Adrenal gland (tissue), 12 donors: Measurements from ENCODE around the gene RER1. TPM values are rescaled to one million over a fixed set of nuclear protein-coding genes. Genes with fewer than 3 reads are reported as not detected.
A peak's percentile ranks its signal among the peaks of the same experiment; 100 is the strongest.

Source experiments
- DNase-seq, 7 donors: peaks; one replicate each; pipeline ENCODE4 v3.0.0-alpha.2; 2019 to 2020
- H3K27ac ChIP-seq, 5 donors: fragments of 200-600 bp; sonication (generic) in 4 of 5; 1 replicate in 3 of 5; 2 replicates in 2 of 5; pipeline versions ENCODE4 v1.5.1 to v1.8.0; 2016 to 2020; ENCODE audit warnings: mild to moderate bottlenecking in 1 of 5
- H3K27me3 ChIP-seq: fragments of 200-600 bp; 2 replicates; pipeline ENCODE4 v1.8.0; 2021
- H3K36me3 ChIP-seq, 2 donors: fragments of 200-600 bp; replicated peaks in 1 of 2; 1 replicate in 1 of 2; 2 replicates in 1 of 2; pipeline versions ENCODE4 v1.5.1 to v1.8.0; 2018 to 2022
- H3K4me1 ChIP-seq, 2 donors: fragments of 200-600 bp; replicated peaks in 1 of 2; 1 replicate in 1 of 2; 2 replicates in 1 of 2; pipeline versions ENCODE4 v1.5.1 to v1.8.0; 2018 to 2021
- H3K4me3 ChIP-seq, 4 donors: fragments of 200-600 bp; sonication (generic) in 3 of 4; one replicate each; pipeline ENCODE4 v1.5.1; 2016 to 2018
- H3K9me3 ChIP-seq, 3 donors: fragments of 200-600 bp; sonication (generic) in 1 of 3; replicated peaks in 1 of 3; 1 replicate in 2 of 3; 2 replicates in 1 of 3; pipeline versions ENCODE4 v1.5.1 to v1.8.0; 2016 to 2021
- POLR2A ChIP-seq, 2 donors: fragments of 450-650 bp; IDR thresholded peaks; one replicate each; pipeline ENCODE4 v1.6.1; 2017; ENCODE audit warnings: antibody characterized with exemption in 2 of 2, mild to moderate bottlenecking in 2 of 2, moderate library complexity in 1 of 2
- WGBS, 4 donors: extraction: QIAGEN DNeasy Blood & Tissue Kit in 2 of 4; methylation state at CpG; one replicate each; pipeline versions ENCODE4 v1.1.5 to v1.1.7; 2013 to 2017; 5-methylcytosine and 5-hydroxymethylcytosine counted together
- intact Hi-C, 2 donors: fragments of 100-400 bp; cut with DNase I; formaldehyde crosslinking; loops; one replicate each; pipeline versions ENCODE4 v1.14.1 to v1.15.0; 2022 to 2023
- polyA plus RNA-seq, 3 donors: library from polyadenylated mRNA; stranded (reverse); fragments of 200-250 nt in 2 of 3; fragments of 350-450 nt in 1 of 3; fragmentation: Illumina TruSeq in 1 of 3; extraction: RNeasy Lipid Tissue Mini Kit (QIAGEN cat#74804) in 1 of 3; gene quantifications; one replicate each; pipeline ENCODE4 v1.2.3, GENCODE V29; 2013 to 2014
- total RNA-seq, 9 donors: library from RNA; depleted of rRNA in 4 of 9; stranded (reverse); fragments of >200 nt in 4 of 9; fragments of 120-200 nt in 1 of 9; fragmentation: NEBNext Ultra II Directional in 1 of 9; extraction: Animal tissue kit (Norgen Biotek cat#: 25700) in 1 of 9; gene quantifications; one replicate each; pipeline versions ENCODE4 v1.1.0 to v1.2.4, GENCODE V29; 2013 to 2023
- TF ChIP-seq, protein P1 (sequence below), 6 experiments: fragments of 450-650 bp in 4 of 6; fragments of 200-600 bp in 2 of 6; sonication (generic) in 1 of 6; IDR thresholded peaks; 1 replicate in 5 of 6; 2 replicates in 1 of 6; pipeline versions ENCODE4 v1.5.1 to v1.8.0; 2016 to 2021; ENCODE audit warnings: antibody characterized with exemption in 6 of 6, mild to moderate bottlenecking in 2 of 6, moderate library complexity in 1 of 6
- donor health status: healthy with polysubstance abuse.
- donor health status: Bipolar disorder and iron deficiency.
- donor health status: DM: yes; HTN: yes; CAD: no.
- donor health status: DM: no; HTN: no; CAD: no.
- donor health status: DM: no; HTN: no; CAD: no.
- donor health status: DM: yes; HTN: yes; CAD: no.

The RER1 gene
- total and polyA plus RNA-seq, 12 donors, result 106 to 345 (median 167) TPM

DNA sequence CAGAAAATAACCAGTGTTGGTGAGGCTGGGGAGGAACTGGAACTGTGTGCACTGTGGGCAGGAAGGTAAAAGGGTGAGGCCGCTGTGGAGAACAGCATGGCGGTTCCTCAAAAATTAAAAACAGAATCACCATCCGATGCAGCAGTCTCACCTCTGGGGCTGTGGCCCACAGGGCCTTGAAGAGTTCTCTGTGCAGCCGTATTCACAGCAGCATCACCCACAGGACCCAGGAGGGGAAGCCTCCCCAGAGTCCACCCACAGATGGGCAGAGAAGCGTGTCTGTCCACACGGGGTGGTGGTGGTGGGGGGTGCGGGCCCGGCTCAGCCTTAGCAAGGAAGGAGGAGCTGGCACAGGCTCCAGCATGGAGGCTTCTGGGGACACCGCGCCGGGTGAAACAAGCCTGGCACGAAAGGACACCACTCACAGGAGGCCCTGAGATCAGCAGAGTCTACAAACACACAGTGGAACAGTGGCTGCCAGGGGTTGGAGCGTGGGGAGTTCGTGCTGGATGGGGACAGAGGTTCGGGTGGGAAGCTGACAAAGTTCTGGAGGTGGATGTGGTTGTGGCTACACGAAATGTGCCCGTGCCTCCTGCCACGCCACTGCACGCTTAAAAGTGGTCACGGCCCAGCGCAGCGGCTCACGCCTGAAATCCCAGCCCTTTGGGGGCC lies 11.8 kb upstream of the RER1 start:
- H3K4me3 ChIP-seq, result no peak overlapping the region
- TF ChIP-seq, protein P1, sequence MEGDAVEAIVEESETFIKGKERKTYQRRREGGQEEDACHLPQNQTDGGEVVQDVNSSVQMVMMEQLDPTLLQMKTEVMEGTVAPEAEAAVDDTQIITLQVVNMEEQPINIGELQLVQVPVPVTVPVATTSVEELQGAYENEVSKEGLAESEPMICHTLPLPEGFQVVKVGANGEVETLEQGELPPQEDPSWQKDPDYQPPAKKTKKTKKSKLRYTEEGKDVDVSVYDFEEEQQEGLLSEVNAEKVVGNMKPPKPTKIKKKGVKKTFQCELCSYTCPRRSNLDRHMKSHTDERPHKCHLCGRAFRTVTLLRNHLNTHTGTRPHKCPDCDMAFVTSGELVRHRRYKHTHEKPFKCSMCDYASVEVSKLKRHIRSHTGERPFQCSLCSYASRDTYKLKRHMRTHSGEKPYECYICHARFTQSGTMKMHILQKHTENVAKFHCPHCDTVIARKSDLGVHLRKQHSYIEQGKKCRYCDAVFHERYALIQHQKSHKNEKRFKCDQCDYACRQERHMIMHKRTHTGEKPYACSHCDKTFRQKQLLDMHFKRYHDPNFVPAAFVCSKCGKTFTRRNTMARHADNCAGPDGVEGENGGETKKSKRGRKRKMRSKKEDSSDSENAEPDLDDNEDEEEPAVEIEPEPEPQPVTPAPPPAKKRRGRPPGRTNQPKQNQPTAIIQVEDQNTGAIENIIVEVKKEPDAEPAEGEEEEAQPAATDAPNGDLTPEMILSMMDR (IDR thresholded peaks at IDR 0.05), result no peak
- no peak for TF ChIP-seq POLR2A (IDR thresholded peaks at IDR 0.05)
- H3K9me3 ChIP-seq, result no peaks in the 10 kb centered on the region
- no peak overlapping the region for H3K27ac ChIP-seq
- H3K27me3 ChIP-seq, result no peaks in the 10 kb centered on the region
- DNase-seq, result peak in 2 of 7 donors; percentile 5 to 8
- 89 to 94% (median 91%) methylated on average over 18 to 23 of the region's 23 CpGs for WGBS, 4 donors
- peaks cover 0 to 4% of the 10 kb centered on the region in 2 donors for H3K4me1 ChIP-seq
- intact Hi-C loops, result loop anchor here in 1 of 2 donors (2.0 kb wide), 1 partner anchor 181 kb away; no protein-coding TSS in a partner anchor
- no peaks in the 10 kb centered on the region for H3K36me3 ChIP-seq

DNA sequence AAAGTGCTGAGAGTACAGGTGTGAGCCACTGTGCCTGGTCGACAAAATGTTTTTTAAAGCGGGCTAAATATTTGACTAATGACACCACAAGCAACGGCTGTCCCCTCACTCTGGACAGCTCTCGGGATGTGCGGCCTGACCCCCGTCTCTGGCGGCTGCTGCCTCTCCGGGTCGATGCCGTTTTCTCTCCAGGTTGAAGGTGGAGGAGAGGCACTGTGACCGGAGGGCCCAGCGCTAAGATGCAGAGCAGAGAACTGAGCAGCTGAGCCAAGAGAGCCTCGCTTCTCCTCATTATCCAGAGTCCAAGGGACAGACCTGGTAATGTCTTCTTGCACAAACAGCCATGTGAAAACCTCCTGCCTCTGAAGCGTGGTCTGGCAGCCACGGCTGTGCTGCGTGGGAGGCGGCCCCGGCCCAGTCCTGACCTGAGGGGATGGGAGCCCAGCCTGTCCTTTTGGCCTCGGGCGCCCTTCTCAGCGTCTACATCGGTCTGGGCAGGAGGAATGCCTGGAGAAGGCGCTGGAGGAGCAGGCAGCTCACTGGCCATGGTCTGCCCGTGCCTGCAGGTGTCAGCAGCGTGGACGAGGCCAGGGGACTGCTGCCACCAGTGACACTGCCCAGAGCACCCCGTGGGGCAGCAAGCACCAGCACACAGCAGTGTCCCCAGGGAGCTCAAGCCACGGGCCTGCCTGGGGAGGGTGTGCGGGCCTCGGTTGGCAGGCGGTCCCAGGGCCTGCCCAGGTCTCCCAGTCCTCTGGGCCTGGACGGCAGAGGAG lies 10.6 kb upstream of the RER1 start:
- Histone ChIP-seq H3K4me1 (peaks cover 0 to 4% of the 10 kb centered on the region in 2 donors), H3K27ac (no peak overlapping the region), H3K27me3 (no peaks in the 10 kb centered on the region), H3K4me3 (no peak overlapping the region), H3K9me3 (no peaks in the 10 kb centered on the region), H3K36me3 (no peaks in the 10 kb centered on the region)
- intact Hi-C loops, result loop anchor here in 1 of 2 donors (2.0 kb wide), 1 partner anchor 182 kb away; no protein-coding TSS in a partner anchor
- WGBS, 4 donors, result 73 to 92% (median 74%) methylated on average over 12 to 32 of the region's 32 CpGs
- TF ChIP-seq POLR2A (IDR thresholded peaks at IDR 0.05), result no peak
- TF ChIP-seq, protein P1 (IDR thresholded peaks at IDR 0.05), result no peak
- DNase-seq, result peak in 2 of 7 donors; percentile 11 to 17

DNA sequence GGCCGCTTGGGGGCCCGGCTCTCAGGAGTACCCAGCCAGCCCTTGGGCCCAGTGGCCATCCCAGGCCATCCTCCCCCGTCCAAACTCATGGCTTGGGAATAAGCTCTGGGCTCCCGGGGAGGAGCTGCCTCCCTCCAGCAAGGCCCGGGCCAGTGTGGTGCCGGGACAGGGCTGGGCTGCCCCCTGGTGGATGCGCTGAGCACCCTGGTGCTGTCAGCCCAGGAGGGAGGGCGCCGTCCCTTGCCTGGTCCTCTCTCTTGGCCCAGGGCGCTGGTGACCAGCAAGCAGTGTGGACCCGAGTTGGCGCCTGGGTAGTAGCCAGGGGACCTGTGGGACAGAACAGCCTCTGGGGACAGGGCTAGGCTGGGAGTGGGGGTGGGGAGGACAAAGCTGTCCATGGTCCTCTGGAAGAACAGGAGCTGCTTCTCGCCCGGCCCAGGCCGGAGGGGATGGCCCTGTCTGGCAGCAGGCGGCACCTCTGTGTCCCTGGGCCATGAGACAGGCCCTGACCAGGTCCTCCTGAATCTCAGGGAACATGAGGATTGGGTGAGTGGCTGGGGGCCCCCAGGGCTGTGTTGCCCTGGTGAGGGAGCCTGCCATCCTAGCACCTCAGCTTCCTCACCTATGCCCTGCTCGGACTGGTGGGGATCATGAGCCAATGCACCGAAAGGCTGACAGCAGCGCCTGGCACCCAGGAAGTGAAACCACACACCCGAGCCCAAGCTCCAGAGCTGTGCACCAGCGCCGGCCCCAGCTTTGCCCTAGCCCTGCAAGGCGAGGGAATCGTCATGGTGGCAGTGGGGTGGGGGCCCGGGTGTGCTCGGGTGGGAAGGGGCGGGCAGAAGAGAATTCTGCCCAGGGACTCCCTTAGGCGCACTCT lies 9.7 kb upstream of the RER1 start:
- no peak for TF ChIP-seq POLR2A (IDR thresholded peaks at IDR 0.05)
- TF ChIP-seq, protein P1 (IDR thresholded peaks at IDR 0.05), result peak; percentile 86 to 98 (median 94)
- Histone ChIP-seq H3K27ac (no peak overlapping the region), H3K4me1 (peaks cover 0 to 4% of the 10 kb centered on the region in 2 donors), H3K36me3 (no peaks in the 10 kb centered on the region), H3K4me3 (no peak overlapping the region), H3K9me3 (no peaks in the 10 kb centered on the region), H3K27me3 (no peaks in the 10 kb centered on the region)
- peak; percentile 78 to 90 (median 85) for DNase-seq
- intact Hi-C loops, result loop anchor here (2.0 kb wide), 2 partner anchors 183 to 185 kb away; no protein-coding TSS in a partner anchor
- WGBS, 4 donors, result 29 to 44% (median 37%) methylated on average over 13 to 28 of the region's 28 CpGs
